ENCODE results near the gene GOLGA6D.
"Not testable (repeated sequence)": the region's sequence is repeated elsewhere in the genome, so short reads cannot be mapped to it uniquely, and the experiment has no call there.

- TF ChIP-seq EZH2 (IDR thresholded peaks at IDR 0.05; ENCODE audit: borderline replicate concordance, low read depth, low read length, severe bottlenecking); CTCF (IDR thresholded peaks at IDR 0.05; ENCODE audit: borderline replicate concordance, extremely low read depth, low read length, poor library complexity, severe bottlenecking): not testable (repeated sequence)
These were observed 30.4 kb upstream of the GOLGA6D start for GRCh38 chr15:75252285-75252684.

Data from DND-41 (cell line).